IPS-18a (cell line): Measurements from ENCODE around the gene TAS2R50.

Experiments
- H3K27ac ChIP-seq: one replicate; pipeline ENCODE4 v1.5.1; 2013; ENCODE audit warnings: low read length
- H3K27me3 ChIP-seq: one replicate; pipeline ENCODE4 v1.6.1; 2013; ENCODE audit warnings: mild to moderate bottlenecking, low read length; ENCODE audit not compliant: control insufficient read depth, insufficient read depth
- H3K36me3 ChIP-seq: one replicate; pipeline ENCODE4 v1.6.1; 2013; ENCODE audit warnings: low read depth, low read length; ENCODE audit not compliant: control insufficient read depth
- H3K4me1 ChIP-seq: one replicate; pipeline ENCODE4 v1.6.1; 2013; ENCODE audit warnings: low read depth, low read length; ENCODE audit not compliant: control insufficient read depth
- H3K4me3 ChIP-seq: one replicate; pipeline ENCODE4 v1.5.1; 2013; ENCODE audit warnings: low read length
- H3K9ac ChIP-seq: one replicate; pipeline ENCODE4 v1.6.1; 2013; ENCODE audit warnings: mild to moderate bottlenecking, low read length, moderate library complexity
- H3K9me3 ChIP-seq: one replicate; pipeline ENCODE4 v1.6.1; 2013; ENCODE audit warnings: low read depth, low read length; ENCODE audit not compliant: control insufficient read depth

The TAS2R50 gene

GRCh38 chr12:10943167-10943566 is 43.5 kb downstream of the TAS2R50 start:
- no peak overlapping the region for H3K4me3 ChIP-seq
- H3K4me1 ChIP-seq: peaks cover 8% of the 10 kb centered on the region
- no peak overlapping the region for H3K27ac ChIP-seq
- no peaks in the 10 kb centered on the region for H3K36me3 ChIP-seq
- H3K9me3 ChIP-seq: peaks cover 16% of the 10 kb centered on the region
- H3K27me3 ChIP-seq: no peaks in the 10 kb centered on the region
- H3K9ac ChIP-seq: no peak overlapping the region

GRCh38 chr12:10941916-10942607 is 44.6 kb downstream of the TAS2R50 start:
- Histone ChIP-seq H3K27me3 (no peaks in the 10 kb centered on the region), H3K9me3 (peaks cover 12% of the 10 kb centered on the region), H3K4me1 (peaks cover 8% of the 10 kb centered on the region), H3K9ac (no peak overlapping the region), H3K27ac (no peak overlapping the region), H3K36me3 (no peaks in the 10 kb centered on the region), H3K4me3 (no peak overlapping the region)

- H3K4me1 ChIP-seq: peaks cover 8% of the 10 kb centered on the region
- H3K4me3 ChIP-seq: no peak overlapping the region
- H3K36me3 ChIP-seq: no peaks in the 10 kb centered on the region
- H3K9ac ChIP-seq: no peak overlapping the region
- H3K27me3 ChIP-seq: no peaks in the 10 kb centered on the region
- no peak overlapping the region for H3K27ac ChIP-seq
- peaks cover 5% of the 10 kb centered on the region for H3K9me3 ChIP-seq
Observed at GRCh38 chr12:10941369-10941768, 45.3 kb downstream of the TAS2R50 start.

- Histone ChIP-seq H3K9ac (no peak overlapping the region), H3K27me3 (no peaks in the 10 kb centered on the region), H3K27ac (no peak overlapping the region), H3K9me3 (peaks cover 5% of the 10 kb centered on the region), H3K4me1 (peaks cover 8% of the 10 kb centered on the region), H3K4me3 (no peak overlapping the region), H3K36me3 (no peaks in the 10 kb centered on the region)
Observed at GRCh38 chr12:10940389-10940788, 46.3 kb downstream of the TAS2R50 start.

GRCh38 chr12:10939163-10939562 is 47.5 kb downstream of the TAS2R50 start, which contains the start of gene TAS2R14:
Gene TAS2R14, minus strand, starts transcription at chr12:10939263. Its CDS starts 56 bp downstream, at chr12:10939207.
- Histone ChIP-seq H3K9ac (no peak within 1 kb of the TSS), H3K27me3 (no peaks in the 10 kb centered on the region), H3K27ac (no peak within 1 kb of the TSS), H3K36me3 (no peaks in the 10 kb centered on the region), H3K4me1 (peaks cover 8% of the 10 kb centered on the region), H3K9me3 (no peaks in the 10 kb centered on the region), H3K4me3 (no peak within 1 kb of the TSS)

- H3K36me3 ChIP-seq: no peaks in the 10 kb centered on the region
- no peak overlapping the region for H3K9ac ChIP-seq
- H3K27ac ChIP-seq: no peak overlapping the region
- H3K4me1 ChIP-seq: no peaks in the 10 kb centered on the region
- no peaks in the 10 kb centered on the region for H3K9me3 ChIP-seq
- no peaks in the 10 kb centered on the region for H3K27me3 ChIP-seq
- no peak overlapping the region for H3K4me3 ChIP-seq
Observed at GRCh38 chr12:10936506-10936905, 50.2 kb downstream of the TAS2R50 start.
